OCI-LY7 (cell line): ENCODE data around the gene PROB1. TPM values are rescaled to one million over a fixed set of nuclear protein-coding genes. Genes with fewer than 3 reads are reported as not detected.

ENCODE experiments used
- BruUV-seq: library from RNA; stranded (reverse); fragments of 400-500 nt; replicated peaks from 2 replicates; lab custom pipeline; 2021; lab: Mats Ljungman, UMichigan
- CTCF ChIA-PET: fragments of 300-600 bp; sonication (Branson Sonifier 250); formaldehyde crosslinking; loops from one replicate; lab custom pipeline; 2022; ENCODE audit warnings: antibody characterized with exemption; ENCODE audit not compliant: unreplicated experiment; lab: Charles Lee
- POLR2A ChIA-PET: fragments of 300-600 bp; sonication (Branson Sonifier 250); formaldehyde crosslinking; loops from one replicate; lab custom pipeline; 2022; ENCODE audit warnings: antibody characterized with exemption; lab: Charles Lee
- DNase-seq: peaks from one replicate; pipeline ENCODE4 v3.0.0-alpha.2; 2015; ENCODE audit warnings: low spot score
- H2AFZ ChIP-seq: fragments of 200-600 bp; sonication (generic), shearing (Covaris generic); 2 replicates; pipeline ENCODE4 v1.6.1; 2014; ENCODE audit warnings: mild to moderate bottlenecking, antibody characterized with exemption, low read length, moderate library complexity
- H3K27ac ChIP-seq: fragments of 200-600 bp; sonication (generic); 2 replicates; pipeline ENCODE4 v1.5.1; 2014; ENCODE audit warnings: mixed run types, low read depth, mild to moderate bottlenecking, moderate library complexity, low read length, inconsistent platforms; ENCODE audit not compliant: poor library complexity, severe bottlenecking
- H3K36me3 ChIP-seq: fragments of 200-600 bp; sonication (generic); 2 replicates; pipeline ENCODE4 v1.6.1; 2014; ENCODE audit warnings: mild to moderate bottlenecking, antibody characterized with exemption, low read length, moderate library complexity, mixed read lengths; ENCODE audit not compliant: insufficient read depth
- H3K4me1 ChIP-seq: fragments of 200-600 bp; sonication (generic); 2 replicates; pipeline ENCODE4 v1.5.1; 2014; ENCODE audit warnings: mild to moderate bottlenecking, low read length; ENCODE audit not compliant: insufficient read depth, poor library complexity, severe bottlenecking
- H3K4me2 ChIP-seq: fragments of 200-600 bp; sonication (generic); 2 replicates; pipeline ENCODE4 v1.6.1; 2014; ENCODE audit warnings: mild to moderate bottlenecking, low read length
- H3K4me3 ChIP-seq: fragments of 200-600 bp; sonication (generic); 2 replicates; pipeline ENCODE4 v1.5.1; 2014; ENCODE audit warnings: mild to moderate bottlenecking, low read depth, low read length; ENCODE audit not compliant: poor library complexity, severe bottlenecking
- H3K79me2 ChIP-seq: fragments of 200-600 bp; sonication (generic); 2 replicates; pipeline ENCODE4 v1.6.1; 2016; ENCODE audit warnings: low read depth, mild to moderate bottlenecking, low read length, moderate library complexity, mixed read lengths; ENCODE audit not compliant: insufficient read depth
- H3K9me2 ChIP-seq: fragments of 200-600 bp; sonication (generic); 2 replicates; pipeline ENCODE4 v1.6.1; 2016; ENCODE audit warnings: mild to moderate bottlenecking, low read length, mixed read lengths; ENCODE audit not compliant: insufficient read depth
- H3K9me3 ChIP-seq: fragments of 200-600 bp; sonication (generic); 2 replicates; pipeline ENCODE4 v1.6.1; 2014; ENCODE audit warnings: mild to moderate bottlenecking, mixed run types, low read length, mixed read lengths
- H4K20me1 ChIP-seq: fragments of 200-600 bp; sonication (generic); 2 replicates; pipeline ENCODE4 v1.6.1; 2014; ENCODE audit warnings: mild to moderate bottlenecking, antibody characterized with exemption, low read length, moderate library complexity, mixed read lengths; ENCODE audit not compliant: insufficient read depth
- EZH2phosphoT487 ChIP-seq: fragments of 200-600 bp; sonication (generic); IDR thresholded peaks from 2 replicates; pipeline ENCODE4 v1.6.1; 2018; ENCODE audit warnings: low read depth, borderline replicate concordance, mild to moderate bottlenecking, mixed run types, antibody characterized with exemption, low read length, moderate library complexity, mixed read lengths
- intact Hi-C: fragments of 100-400 bp; cut with micrococcal nuclease; formaldehyde crosslinking; loops from one replicate; pipeline ENCODE4 v1.10.0; 2022; ENCODE audit not compliant: unreplicated experiment
- total RNA-seq, 2 experiments: library from RNA; depleted of rRNA in 1 of 2; stranded (reverse); fragments of >200 nt in 1 of 2; shearing (Covaris generic) in 1 of 2; gene quantifications; 2 replicates each; pipeline ENCODE4 v1.2.3, GENCODE V29; 2014 to 2022
- TF ChIP-seq, protein P1 (sequence below): fragments of 200-600 bp; sonication (generic); conservative IDR thresholded peaks from 2 replicates; pipeline ENCODE4 v1.5.1; 2014; ENCODE audit warnings: mild to moderate bottlenecking, antibody characterized with exemption, low read length, moderate library complexity, mixed read lengths

PROB1 gene
- total RNA-seq, 2 experiments from 2014 or later, result 4.6 to 5.9 TPM

DNA sequence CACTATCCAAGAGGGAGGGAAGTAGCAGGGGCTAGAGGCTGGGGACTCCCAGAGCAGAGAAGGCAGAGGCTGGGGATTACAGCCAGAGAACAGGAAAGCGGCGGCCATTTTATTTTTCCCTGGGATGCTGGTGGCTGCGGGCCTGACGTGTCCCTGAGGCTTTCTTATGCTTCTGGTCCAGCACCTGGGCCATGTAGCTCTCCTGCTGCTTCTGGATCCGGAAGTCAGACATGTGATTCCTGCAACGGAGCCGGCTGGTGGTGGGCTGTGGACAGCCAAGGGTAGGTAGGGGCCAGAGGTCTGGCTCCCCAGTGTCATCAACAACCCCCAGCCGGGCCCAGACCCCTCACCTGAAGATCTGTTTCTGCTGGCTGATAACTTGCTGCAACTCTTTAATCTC is 1.8 kb upstream of the PROB1 start:
- CTCF ChIA-PET, result no interaction called here
- BruUV-seq, result no TSS peak
- no peaks in the 10 kb centered on the region for H3K9me2 ChIP-seq
- H3K4me1 ChIP-seq, result peaks cover 40% of the 10 kb centered on the region
- no peaks in the 10 kb centered on the region for H3K9me3 ChIP-seq
- H4K20me1 ChIP-seq, result no peaks in the 10 kb centered on the region
- H3K4me3 ChIP-seq, result no peak overlapping the region
- POLR2A ChIA-PET, result interaction anchor here (1.8 kb wide), 1 partner anchor 10 kb away, joined by 7 read pairs; no protein-coding TSS in a partner anchor
- H3K27ac ChIP-seq, result no peak overlapping the region
- intact Hi-C loops, result no loop called here
- no peak overlapping the region for H2AFZ ChIP-seq
- no peak for DNase-seq
- H3K36me3 ChIP-seq, result peaks cover 31% of the 10 kb centered on the region
- no peak overlapping the region; the same call in 1 of the 2 replicates for H3K4me2 ChIP-seq
- peaks cover 11% of the 10 kb centered on the region; the same call in 1 of the 2 replicates for H3K79me2 ChIP-seq
- no peak for TF ChIP-seq EZH2phosphoT487
- TF ChIP-seq, protein P1, sequence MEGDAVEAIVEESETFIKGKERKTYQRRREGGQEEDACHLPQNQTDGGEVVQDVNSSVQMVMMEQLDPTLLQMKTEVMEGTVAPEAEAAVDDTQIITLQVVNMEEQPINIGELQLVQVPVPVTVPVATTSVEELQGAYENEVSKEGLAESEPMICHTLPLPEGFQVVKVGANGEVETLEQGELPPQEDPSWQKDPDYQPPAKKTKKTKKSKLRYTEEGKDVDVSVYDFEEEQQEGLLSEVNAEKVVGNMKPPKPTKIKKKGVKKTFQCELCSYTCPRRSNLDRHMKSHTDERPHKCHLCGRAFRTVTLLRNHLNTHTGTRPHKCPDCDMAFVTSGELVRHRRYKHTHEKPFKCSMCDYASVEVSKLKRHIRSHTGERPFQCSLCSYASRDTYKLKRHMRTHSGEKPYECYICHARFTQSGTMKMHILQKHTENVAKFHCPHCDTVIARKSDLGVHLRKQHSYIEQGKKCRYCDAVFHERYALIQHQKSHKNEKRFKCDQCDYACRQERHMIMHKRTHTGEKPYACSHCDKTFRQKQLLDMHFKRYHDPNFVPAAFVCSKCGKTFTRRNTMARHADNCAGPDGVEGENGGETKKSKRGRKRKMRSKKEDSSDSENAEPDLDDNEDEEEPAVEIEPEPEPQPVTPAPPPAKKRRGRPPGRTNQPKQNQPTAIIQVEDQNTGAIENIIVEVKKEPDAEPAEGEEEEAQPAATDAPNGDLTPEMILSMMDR, result no peak

DNA sequence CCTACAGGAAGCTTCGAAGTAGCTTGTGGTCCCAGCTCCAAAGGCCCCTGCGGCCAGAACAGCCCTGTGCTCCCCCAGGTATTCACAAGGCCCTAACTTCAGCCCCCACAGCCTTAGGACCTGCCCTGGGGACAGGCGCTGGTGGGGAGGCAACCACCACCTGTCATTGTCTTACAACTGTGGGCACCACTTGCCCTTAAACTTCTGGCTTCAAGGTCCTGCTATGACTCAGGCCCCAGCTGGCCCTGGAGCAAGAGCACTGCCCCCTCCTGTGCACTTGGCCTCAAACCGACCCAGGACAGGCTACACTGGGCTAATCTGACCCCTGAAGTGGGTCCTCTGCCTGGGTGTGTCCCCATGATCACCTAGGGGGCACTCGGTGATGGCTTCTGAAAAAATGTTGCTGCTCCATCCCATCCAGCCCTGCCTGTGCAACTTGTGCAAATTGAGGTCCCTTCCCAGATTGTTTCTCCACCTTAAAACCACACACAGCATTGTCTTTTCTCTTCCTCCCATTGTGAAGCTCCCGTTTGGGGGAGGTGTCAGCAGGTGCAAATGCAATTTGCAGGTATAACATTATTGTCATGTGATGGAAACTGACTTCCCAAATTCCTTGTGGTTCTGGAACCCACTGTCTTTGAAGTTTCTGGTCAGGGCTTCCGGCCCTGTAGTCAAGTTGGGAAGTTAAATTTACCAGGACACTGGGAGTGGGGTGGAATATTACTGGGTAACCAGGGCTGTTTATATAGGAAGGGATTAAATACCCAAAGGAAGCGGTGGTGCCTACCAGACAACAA is 1.1 kb upstream of the PROB1 start:
- Histone ChIP-seq H3K4me1 (peaks cover 46% of the 10 kb centered on the region), H3K36me3 (peaks cover 26% of the 10 kb centered on the region), H3K27ac (no peak overlapping the region), H4K20me1 (no peaks in the 10 kb centered on the region), H3K4me3 (no peak overlapping the region), H3K4me2 (peak overlapping the region; percentile 35), H2AFZ (no peak overlapping the region), H3K9me3 (no peaks in the 10 kb centered on the region), H3K79me2 (peaks cover 15% of the 10 kb centered on the region; the same call in 1 of the 2 replicates), H3K9me2 (no peaks in the 10 kb centered on the region)
- intact Hi-C loops, result no loop called here
- no peak for DNase-seq
- ChIA-PET POLR2A (interaction anchor here (1.8 kb wide), 1 partner anchor 11 kb away, joined by 7 read pairs; no protein-coding TSS in a partner anchor), CTCF (no interaction called here)
- no TSS peak for BruUV-seq
- TF ChIP-seq, protein P1, result no peak
- TF ChIP-seq EZH2phosphoT487, result no peak

DNA sequence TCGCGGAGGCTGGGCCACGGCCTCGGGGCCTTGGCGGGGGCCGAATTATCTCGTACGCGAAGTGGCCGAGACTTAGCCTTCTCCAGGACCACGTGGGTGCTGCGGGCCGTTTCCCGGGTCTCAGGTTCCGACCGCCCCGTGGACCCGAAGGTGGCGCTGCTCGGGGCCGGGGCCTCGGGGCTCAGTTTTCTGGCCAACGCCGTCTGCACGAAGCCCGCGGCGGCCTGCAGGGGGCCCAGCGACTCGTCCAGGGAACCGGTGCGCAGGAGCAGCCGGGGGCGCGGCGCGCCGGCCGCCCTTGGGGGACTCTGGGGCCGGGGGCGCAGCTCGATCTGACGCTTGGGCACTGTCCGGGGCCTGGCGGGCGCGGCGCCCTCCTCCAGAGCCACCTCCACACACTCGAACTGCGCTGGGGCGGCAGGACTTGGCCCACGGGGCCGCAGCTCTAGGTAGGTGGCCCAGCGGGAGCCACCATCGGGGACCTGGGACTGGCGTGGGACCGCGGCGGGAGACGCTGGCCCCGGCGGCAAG is 716 bp downstream of the PROB1 start:
- TF ChIP-seq, protein P1, result peak; percentile 77
- TF ChIP-seq EZH2phosphoT487, result no peak
- peaks cover 33% of the 10 kb centered on the region for H3K79me2 ChIP-seq
- no peaks in the 10 kb centered on the region for H4K20me1 ChIP-seq
- DNase-seq, result peak; percentile 73
- peak overlapping the region; percentile 79 for H3K4me3 ChIP-seq
- peak overlapping the region; percentile 90 for H3K27ac ChIP-seq
- no peak overlapping the region for H2AFZ ChIP-seq
- peaks cover 33% of the 10 kb centered on the region for H3K36me3 ChIP-seq
- H3K4me1 ChIP-seq, result peaks cover 61% of the 10 kb centered on the region
- intact Hi-C loops, result loop anchor here (5.0 kb wide), 2 partner anchors 117 to 817 kb away; partner anchors contain the start of gene HSPA9
- H3K4me2 ChIP-seq, result peak overlapping the region; percentile 99
- no peaks in the 10 kb centered on the region for H3K9me3 ChIP-seq
- ChIA-PET POLR2A (no interaction called here), CTCF (no interaction called here)
- no peaks in the 10 kb centered on the region for H3K9me2 ChIP-seq
- no TSS peak for BruUV-seq
